Measurements from ENCODE around the gene CDKN1A.
"Not testable (repeated sequence)": the region's sequence is repeated elsewhere in the genome, so short reads cannot be mapped to it uniquely, and the experiment has no call there.

The CDKN1A gene

DNA sequence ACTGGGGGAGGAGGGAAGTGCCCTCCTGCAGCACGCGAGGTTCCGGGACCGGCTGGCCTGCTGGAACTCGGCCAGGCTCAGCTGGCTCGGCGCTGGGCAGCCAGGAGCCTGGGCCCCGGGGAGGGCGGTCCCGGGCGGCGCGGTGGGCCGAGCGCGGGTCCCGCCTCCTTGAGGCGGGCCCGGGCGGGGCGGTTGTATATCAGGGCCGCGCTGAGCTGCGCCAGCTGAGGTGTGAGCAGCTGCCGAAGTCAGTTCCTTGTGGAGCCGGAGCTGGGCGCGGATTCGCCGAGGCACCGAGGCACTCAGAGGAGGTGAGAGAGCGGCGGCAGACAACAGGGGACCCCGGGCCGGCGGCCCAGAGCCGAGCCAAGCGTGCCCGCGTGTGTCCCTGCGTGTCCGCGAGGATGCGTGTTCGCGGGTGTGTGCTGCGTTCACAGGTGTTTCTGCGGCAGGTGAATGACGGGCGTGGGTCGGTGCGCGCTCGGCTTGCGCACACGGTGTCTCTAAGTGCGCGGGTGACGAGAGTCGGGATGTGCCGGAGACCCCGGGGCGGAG, at the start of gene CDKN1A:
Gene CDKN1A, plus strand, starts transcription at position 227 of the 555 bp plus-strand sequence. CDS start 5,388 bp downstream, outside the sequence.
- peak; percentile 86 for DNase-seq

DNA sequence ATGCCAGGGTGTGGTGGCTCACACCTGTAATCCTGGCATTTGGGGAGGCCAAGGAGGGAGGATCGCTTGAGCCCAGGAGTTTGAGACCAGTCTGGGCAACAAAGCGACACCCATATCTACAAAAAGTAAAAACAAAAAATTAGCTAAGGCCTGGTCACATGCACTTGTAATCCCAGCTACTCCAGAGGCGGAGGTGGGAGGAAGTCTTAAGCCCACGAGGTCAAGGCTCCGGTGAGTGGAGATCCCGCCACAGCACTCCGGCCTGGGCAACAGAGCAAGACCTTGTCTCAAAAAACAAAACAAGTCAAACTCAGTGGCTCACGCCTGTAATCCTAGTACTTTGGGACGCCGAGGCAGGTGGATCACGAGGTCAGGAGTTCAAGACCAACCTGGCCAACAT, 48.7 kb upstream of the CDKN1A start:
- no peak for DNase-seq

DNA sequence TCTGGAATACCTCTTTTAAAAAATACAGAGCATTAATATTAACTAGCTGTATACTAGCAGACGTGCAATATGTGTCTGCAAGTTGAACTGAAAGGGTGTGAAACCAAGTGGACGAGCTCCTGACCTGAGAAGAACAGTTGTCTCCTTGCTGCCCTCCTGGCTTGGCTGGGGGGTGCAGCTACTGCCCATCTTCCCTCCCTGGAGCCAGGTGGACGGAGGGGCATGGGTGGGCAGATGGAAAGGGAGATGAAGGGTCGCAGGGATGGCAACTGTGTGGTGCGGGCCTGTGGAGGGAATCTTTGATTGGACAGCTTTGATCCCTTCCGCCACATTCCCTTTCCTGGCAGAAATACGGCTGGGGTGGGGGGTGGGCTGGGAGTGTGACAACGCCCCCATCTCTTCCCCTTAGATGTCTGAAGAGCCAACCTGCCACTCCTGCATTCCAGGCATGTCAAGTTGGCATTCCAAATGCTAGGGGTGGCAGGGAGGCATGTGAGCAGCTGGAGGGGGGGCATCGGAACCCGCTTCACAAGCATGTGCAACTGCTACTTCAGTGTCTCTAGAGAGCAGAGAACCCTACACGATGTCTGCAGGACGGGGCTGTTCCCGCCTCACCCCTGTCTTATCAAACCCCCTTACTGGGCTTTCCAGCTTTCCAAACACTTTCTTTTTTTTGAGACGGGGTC, 47.0 kb upstream of the CDKN1A start:
- peak; percentile 36 for DNase-seq

DNA sequence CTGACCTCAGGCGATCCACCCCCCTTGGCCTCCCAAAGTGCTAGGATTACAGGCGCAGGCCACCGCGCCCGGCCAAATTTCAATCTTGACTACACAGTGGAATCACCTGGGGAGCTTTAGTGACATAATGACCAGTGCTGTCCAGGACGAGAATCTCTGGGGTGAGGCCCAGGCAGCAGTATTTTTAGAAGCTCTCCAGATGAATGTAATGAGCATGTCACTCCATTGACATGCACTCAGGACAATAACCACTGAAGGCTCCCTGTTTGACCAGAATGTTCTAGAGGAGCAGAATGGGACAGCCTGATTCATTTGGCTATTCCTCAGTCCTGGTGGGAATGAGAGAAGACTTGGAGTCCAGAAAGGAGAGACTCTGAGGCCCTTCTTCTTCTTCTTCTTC, 45.1 kb upstream of the CDKN1A start:
- DNase-seq = no peak

DNA sequence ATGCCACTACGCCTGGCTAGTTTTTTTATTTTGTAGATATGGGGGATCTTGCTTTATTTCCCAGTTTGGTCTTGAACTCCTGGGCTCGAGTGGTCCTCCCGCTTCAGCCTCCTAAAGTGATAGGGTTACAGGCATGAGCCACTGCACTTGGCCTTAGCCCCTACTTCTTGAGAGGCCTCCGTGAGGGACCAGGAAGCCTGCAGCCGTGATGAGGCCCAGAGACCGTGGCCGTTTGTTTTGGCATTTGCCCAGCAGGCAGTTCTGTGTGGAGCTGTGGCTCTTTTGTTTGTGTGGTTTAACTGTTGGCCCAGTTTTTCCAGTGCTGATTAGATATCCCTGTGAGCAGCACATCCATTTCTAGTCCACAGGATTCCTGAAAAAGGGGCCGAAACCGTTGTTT, 44.6 kb upstream of the CDKN1A start:
- no peak for DNase-seq

DNA sequence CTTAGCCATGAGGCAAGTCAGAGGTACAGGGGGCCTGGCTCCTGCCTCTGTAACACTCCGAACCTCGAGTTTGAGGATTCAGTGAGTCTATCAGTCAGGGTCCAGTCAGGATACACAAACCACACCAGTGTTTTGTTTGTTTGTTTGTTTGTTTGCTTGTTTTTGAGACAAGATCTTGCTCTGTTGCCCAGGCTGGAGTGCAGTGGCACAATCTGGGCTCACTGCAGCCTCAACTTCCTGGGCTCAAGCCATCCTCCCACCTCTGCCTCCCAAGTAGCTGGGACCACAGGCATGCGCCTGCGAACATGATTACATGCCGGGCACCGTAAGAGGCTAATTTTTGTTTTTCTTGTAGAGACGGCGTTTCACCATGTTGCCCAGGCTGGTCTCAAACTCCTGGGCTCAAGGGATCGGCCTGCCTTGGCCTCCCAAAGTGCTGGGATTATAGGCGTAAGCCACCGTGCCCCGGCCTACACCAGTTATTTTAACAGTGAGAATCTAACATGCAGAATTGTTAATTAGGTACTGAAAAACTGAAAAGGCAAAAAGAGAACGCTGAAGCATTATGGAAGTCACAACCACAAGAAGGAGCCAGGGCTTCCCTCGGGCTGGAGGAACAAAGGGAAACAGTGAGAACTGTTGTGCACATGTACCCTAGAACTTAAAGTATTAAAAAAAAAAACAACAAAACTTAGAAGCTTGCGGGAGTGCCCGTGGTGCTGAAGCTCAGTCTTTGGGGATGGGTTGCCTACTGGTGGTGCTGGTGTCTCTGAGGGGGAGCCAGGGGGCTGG, 44.0 kb upstream of the CDKN1A start:
- no peak for DNase-seq

DNA sequence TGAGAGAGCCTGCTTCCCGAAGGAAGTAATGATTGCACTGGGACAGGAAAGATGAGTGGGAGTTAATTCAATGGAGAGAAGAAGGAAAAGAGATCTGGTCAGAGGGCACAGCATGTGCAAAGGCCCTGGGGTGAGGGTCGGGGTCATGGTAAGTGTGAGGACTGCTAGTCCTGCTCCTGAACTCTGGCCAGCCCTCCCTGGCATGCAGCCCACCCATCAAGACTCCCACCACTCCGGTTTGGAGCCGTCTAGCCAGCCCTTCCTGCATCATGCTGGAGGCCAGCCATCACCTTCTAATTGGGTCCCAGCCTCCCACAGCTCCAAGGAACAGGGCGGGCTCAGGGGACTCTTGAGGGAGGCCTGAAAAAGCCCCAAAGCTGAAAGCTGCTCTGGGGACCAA, 42.2 kb upstream of the CDKN1A start:
- no peak for DNase-seq

DNA sequence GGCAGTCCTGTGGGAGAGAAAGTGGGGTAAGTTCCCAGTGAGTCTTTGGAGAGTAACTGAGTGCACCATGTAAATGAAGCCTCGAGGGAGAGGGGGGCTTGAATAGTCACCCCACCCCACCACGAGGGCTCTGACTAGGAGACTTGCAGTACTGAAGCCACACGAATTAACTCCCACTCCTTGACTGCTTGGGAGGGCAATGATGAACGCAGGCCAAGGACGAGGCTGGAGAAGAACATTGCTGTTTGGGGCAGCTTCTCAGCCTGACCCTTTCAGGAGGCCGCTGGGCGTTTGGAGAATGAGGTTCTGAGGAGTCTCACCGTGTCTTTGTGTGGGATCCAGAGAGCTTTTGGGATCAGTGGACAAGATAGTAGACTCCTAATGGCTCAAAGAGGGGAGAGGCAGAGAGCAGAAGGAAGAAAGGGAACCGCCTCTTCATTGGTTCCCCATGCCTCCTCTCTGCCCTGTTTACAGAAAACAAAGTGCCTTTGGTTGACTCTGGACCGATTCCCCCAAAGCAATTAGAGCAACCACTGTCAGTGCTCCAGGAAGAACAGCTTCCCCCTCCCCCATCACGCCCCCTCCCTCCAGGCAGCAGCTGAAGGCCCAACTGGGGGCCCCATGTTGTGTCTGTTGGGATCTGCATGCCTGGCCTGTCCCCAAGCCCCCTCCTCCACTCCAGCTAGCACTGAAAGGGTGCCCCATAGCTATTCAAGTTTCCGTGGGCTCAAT, 41.7 kb upstream of the CDKN1A start:
- DNase-seq = no peak

DNA sequence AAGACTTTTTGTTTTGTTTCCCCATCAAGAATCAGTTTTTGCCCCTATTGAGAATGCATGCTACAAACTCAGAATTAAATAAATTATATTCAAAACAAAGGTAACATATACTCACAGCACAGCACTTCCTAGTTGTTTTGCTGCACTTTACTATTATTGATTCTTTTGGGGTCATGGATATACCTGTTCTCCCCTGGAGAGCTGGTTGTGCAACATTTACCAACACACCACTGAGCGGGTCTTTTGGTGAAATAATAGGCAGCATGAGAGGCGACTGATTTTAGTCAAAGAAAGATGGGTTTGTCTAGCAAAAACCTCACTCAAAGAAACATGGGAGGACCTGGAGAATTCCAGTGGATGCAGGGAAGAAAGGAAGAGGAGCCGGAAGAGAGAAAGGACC, 39.9 kb upstream of the CDKN1A start:
- no peak for DNase-seq

DNA sequence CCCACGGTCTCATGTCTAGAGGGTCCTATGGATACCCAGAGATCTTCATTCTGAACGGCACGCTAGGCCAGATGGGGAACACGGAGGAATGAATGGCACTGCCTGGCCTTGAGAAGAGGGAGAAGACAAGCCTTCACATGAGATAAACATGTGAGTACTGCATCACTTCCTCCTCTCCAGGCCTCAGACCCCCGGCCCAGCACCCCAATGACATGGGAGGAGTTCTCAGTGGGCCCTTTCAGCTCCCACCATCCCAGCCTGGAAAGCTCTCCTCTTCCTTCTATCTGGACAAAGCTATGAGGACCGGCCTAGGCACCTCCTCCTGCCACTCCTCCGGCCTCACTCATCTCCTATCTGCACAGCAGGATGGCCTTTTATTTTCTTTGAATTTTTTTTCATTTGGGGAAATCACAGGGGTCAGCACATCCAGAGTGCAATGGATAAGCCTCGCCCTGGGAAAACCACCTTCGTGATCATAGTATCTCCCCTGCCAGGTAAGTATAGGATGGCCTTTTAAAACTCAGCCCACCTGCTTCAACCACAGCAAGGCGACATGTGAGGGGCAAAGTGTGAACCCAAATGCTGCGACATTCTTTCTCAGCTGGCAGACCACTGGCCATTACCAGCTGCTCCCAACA, 39.2 kb upstream of the CDKN1A start:
- no peak for DNase-seq

DNA sequence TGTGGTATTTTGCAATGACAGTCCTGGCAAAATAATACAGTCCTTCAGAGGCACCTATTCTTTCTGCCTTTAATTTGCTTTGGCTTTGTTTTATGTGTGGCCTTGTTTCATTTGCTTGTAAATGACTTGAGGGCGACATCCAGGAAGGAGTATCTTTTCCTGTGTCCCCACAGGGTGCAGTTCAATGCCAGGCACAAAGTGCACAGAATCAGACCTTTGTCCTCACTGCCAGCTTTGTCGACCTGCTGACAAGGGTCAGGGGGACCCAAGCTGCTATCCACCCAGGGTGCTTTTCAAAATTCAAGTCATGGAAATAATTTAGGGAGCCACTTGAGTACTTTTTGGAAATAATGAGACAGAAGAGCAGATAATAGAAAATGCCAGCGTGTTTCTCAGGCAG, 37.0 kb upstream of the CDKN1A start:
- no peak for DNase-seq

DNA sequence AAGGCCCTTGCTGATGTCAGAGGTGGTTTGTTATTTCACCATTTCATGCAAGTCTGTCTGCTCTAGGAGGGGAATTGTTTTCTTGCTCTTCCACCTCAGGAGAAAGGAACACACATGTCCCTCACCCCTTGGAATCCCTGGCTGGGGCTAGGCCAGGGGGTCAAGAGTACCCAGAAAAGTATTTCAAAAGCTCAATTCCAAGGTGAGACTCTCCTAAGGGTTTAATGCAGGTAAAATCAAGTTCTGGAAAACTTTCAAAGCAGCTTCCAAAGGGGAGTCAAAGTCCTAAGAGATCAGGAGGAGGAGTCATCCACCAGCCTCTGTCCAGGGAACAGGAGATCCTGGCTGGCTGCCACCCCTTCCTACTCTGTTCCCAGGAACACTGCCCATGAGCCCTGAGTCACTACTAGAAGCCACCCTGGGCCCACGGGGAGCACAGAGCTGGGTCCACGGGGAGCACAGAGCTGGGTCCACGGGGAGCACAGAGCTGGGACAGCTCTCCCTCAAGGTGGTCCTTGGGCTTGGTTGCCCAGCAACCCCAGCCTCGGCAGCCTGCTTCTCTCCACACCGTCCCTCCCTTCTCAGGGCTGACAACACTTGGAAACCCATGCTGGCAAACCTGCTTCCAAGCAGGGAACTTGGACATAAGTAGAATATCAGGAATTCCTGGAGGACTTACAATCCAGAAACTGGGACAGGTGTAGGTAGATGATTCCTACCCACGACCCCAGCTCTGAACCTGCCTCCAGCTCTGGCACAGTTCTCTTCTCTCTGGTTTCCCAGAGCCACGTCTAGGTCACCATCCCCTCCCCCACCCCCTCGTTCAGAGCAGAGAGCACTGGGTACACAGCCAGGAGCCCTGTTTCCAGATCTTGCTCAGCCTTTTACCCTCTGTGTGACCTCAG, 35.3 kb upstream of the CDKN1A start:
- no peak for DNase-seq

DNA sequence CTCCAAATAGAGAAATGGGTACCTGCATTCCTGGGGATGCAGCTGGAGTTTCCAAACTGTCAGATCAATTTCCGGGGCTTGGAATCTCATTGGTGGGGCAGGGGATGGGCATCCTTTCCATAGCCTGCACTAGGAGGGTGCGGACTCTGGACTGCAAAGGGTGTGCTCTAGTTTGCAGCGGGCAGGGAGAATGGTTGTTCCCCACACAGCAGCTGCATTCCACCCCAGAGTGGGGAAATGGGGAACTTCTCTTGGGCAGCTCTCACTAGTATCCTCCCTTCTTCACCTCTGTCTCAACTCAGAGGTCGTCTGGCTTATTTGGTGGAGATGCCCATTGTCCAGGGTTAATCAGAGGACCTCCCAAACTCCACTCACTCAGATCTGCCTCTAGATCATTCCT, 34.5 kb upstream of the CDKN1A start:
- no peak for DNase-seq

DNA sequence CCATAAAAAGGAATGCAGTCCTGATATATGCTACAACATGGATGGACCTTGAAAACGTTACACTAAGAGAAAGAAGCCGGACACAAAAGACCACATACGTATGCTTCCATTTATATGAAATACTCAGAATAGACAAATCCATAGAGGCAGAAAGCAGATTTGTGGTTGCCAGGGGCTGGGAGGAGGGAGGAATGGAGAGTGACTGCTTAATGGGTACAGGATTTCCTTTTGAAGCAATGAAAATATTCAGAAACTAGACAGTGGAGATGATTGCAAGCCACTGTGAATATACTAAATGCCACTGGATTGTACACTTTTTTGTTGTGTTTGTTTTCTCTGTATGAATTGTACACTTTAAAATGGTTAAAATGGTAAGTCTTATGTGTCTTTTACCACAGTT, 29.4 kb upstream of the CDKN1A start:
- no peak for DNase-seq

DNA sequence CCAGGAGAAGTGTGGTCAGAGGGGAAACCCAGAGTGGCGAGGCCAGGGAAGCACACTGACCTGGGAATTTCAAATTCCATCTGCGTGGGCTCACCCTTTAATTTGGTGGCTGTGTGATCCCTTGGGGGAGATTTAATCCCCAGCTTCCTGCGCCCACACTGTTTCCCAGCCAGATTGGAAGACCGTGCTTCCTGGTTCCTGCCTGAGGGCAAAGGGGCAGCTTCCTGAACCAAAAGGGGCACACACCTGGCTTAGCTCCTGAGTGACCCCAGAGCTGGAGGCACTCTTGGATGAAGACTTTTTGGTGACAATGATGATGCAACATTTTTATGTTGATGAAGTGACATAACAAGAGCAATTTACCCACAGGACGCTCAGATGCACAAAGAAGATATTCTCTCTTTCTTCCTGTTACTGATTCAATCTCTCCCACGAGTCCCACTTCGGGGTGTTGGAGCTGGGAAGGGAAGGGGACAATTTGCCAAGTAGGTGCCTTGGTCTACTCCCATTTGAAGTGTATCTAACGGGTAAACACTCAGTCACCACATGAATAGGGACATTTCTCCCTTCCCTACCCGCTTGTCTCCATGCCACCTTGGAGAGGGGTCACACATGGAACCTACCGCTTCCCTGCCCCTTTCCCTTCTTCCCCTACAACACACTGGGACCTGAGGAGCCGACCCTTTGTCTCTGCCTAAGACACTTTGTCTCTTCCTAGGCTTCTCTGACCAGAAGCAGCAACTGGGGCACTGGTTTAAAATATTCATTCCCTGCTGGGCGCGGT, 28.6 kb upstream of the CDKN1A start:
- no peak for DNase-seq

DNA sequence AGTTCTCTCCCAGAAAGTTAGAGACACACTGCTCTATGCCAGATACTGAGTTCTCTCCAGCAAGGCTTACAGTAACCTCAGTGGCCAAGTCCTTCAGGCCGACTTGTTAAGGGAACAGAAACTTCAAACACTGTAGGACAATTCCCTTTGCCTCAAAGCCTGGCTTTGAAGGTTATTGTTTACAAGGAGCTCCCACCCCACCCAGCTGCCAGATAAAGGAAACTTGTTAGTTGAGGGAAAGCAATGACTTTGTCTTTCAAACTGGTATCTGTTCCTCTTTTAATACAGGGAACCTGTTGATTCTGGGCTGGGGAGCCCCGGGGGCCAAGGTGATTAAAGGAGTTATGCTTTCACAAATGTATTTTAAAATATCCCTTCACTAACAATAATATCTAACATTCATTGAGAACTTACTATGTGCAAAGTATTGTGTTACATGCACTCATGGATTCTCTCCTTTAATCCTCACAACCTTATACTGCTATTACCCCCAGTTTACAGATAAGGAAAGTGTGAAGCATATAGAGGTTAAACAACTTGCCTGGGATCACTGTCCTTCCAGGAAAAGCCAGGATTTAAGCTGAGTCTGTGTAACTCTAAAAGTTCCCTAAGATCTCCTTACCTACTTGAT, 27.6 kb upstream of the CDKN1A start:
- DNase-seq = no peak

DNA sequence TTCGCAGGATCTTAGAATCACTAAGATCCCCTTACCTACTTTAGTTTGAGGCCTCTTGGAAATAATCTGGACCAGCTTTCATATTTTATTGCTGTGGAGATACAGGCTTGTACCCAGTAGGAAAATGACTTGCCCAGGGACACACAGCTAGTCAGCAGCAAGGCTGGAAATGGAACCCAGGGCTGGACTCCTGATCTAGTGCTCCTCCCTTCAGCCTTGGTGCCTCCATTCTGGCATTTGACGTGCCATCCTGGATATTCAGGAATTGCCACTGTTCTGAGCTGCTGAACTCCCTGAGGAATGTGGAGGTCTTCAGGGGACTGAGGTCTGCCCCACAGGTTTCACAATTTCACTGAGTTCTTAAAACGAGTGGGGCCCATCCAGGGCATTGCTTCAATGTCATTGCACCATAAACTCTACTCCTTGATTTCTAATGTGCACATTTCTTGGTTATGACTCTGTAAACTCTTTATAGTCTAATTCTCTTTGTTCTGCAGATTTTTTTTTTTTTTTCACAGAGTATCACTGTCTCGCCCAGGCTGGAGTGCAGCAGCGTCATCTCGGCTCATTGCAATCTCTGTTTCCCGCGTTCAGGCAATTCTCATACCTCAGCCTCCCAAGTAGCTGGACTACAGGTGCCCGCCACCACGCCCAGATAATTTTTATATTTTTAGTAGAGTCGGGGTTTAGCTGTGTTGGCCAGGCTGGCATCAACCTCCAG, 26.7 kb upstream of the CDKN1A start:
- no peak for DNase-seq

DNA sequence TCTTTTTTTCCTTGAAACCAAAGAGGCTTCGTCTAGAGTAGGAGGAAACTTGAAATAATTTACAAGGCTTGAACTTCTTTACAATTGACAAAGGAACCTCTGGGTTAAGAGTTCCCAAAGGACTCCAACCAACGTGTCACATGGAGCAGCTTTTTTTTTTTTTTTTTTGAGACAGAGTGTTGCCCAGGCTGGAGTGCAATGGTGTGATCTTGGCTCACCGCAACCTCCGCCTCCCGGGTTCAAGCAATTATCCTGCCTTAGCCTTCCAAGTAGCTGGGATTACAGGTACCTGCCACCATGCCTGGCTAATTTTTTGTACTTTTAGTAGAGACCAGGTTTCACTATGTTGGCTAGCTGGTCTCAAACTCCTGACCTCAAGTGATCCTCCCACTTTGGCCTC, 24.0 kb upstream of the CDKN1A start:
- not testable (repeated sequence) for DNase-seq

DNA sequence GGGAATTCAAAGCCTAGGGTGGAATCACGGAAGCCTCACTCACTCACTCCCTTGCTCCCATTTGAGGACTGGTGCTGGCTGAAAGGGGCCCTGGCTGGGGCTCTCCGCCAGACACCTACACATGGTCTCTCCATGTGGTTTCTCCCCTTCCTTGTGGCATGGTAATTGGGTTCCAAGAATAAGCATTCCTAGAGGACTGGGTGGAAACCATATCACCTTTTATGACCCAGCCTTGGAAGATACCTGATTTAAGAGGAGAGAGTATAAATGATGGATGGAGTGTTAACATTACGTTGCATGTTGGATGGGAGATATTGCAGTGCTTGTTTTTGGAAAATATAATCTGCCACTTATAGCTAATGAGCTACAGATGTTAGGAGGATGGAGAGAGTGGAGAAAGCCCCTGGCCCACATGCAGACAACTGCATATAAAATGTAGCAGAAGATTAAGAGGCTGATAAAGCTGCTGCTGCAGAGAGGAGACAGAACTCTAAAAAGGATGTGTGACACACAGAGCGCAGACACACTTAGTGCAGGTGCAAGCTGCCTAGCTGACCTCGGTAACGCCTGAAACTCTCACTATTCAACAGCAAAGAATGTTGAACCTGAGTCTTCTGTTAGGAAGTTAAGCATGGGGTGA, 23.3 kb upstream of the CDKN1A start:
- peak; percentile 18 for DNase-seq
